Spleen (tissue), 11 donors: ENCODE measurements around the gene SLC41A3. TPM values are rescaled to one million over a fixed set of nuclear protein-coding genes. Genes with fewer than 3 reads are reported as not detected.

Experiments used
- DNase-seq: peaks from one replicate; pipeline ENCODE4 v3.0.0-alpha.2; 2020
- H3K27ac ChIP-seq, 8 donors: fragments of 200-600 bp; sonication (generic) in 7 of 8; 1 replicate in 4 of 8; 2 replicates in 4 of 8; pipeline versions ENCODE4 v1.5.0 to v1.8.0; 2016 to 2021; ENCODE audit warnings: inconsistent platforms in 4 of 8, mild to moderate bottlenecking in 4 of 8, moderate library complexity in 1 of 8
- H3K27me3 ChIP-seq, 7 donors: fragments of 200-600 bp; sonication (generic) in 6 of 7; replicated peaks in 1 of 7; 1 replicate in 4 of 7; 2 replicates in 3 of 7; pipeline versions ENCODE4 v1.5.0 to v1.8.0; 2016 to 2021; ENCODE audit warnings: inconsistent platforms in 3 of 7, mild to moderate bottlenecking in 1 of 7
- H3K36me3 ChIP-seq, 6 donors: fragments of 200-600 bp; sonication (generic) in 5 of 6; 1 replicate in 4 of 6; 2 replicates in 2 of 6; pipeline versions ENCODE4 v1.5.0 to v1.8.0; 2016 to 2021; ENCODE audit warnings: inconsistent platforms in 2 of 6
- H3K4me1 ChIP-seq, 6 donors: fragments of 200-600 bp; sonication (generic) in 5 of 6; 1 replicate in 3 of 6; 2 replicates in 3 of 6; pipeline versions ENCODE4 v1.5.0 to v1.8.0; 2016 to 2021; ENCODE audit warnings: inconsistent platforms in 3 of 6
- H3K4me3 ChIP-seq, 8 donors: fragments of 200-600 bp; sonication (generic) in 7 of 8; 1 replicate in 4 of 8; 2 replicates in 4 of 8; pipeline versions ENCODE4 v1.5.0 to v1.8.0; 2016 to 2021; ENCODE audit warnings: inconsistent platforms in 4 of 8, mild to moderate bottlenecking in 4 of 8, moderate library complexity in 2 of 8
- H3K9me3 ChIP-seq, 8 donors: fragments of 200-600 bp; sonication (generic) in 7 of 8; 1 replicate in 4 of 8; 2 replicates in 4 of 8; pipeline versions ENCODE4 v1.5.0 to v1.8.0; 2016 to 2021; ENCODE audit warnings: inconsistent platforms in 4 of 8
- POLR2A ChIP-seq, 3 donors: fragments of 450-650 bp; IDR thresholded peaks; one replicate each; pipeline ENCODE4 v1.5.1; 2017; ENCODE audit warnings: antibody characterized with exemption in 3 of 3, mild to moderate bottlenecking in 1 of 3
- POLR2AphosphoS5 ChIP-seq, 3 donors: sonication (generic); formaldehyde crosslinking; IDR thresholded peaks; one replicate each; pipeline ENCODE4 v1.5.1; 2017; ENCODE audit warnings: antibody characterized with exemption in 3 of 3
- WGBS, 5 donors: extraction: QIAGEN DNeasy Blood & Tissue Kit in 3 of 5; methylation state at CpG; one replicate each; pipeline versions ENCODE4 v1.1.5 to v1.1.7; 2013 to 2018; 5-methylcytosine and 5-hydroxymethylcytosine counted together
- intact Hi-C: fragments of 100-400 bp; cut with DNase I; formaldehyde crosslinking; loops from one replicate; pipeline ENCODE4 v1.15.0; 2023; ENCODE audit warnings: low total_unique reads
- polyA plus RNA-seq, 3 donors: library from polyadenylated mRNA; stranded (reverse); fragments of 200-250 nt; gene quantifications; one replicate each; pipeline ENCODE4 v1.2.1, GENCODE V29; 2013
- total RNA-seq, 7 donors: library from RNA; depleted of rRNA in 3 of 7; stranded (reverse); fragments of >200 nt in 3 of 7; fragmentation: NEBNext Ultra II Directional in 4 of 7; extraction: Animal tissue kit (Norgen Biotek cat#: 25700) in 4 of 7; gene quantifications; one replicate each; pipeline versions ENCODE4 v1.1.0 to v1.2.1, GENCODE V29; 2016 to 2021
- TF ChIP-seq, protein P1 (sequence below), 11 experiments: fragments of 200-600 bp in 7 of 11; fragments of 450-650 bp in 4 of 11; sonication (generic) in 4 of 11; IDR thresholded peaks in 8 of 11; conservative IDR thresholded peaks in 3 of 11; 1 replicate in 7 of 11; 2 replicates in 4 of 11; pipeline versions ENCODE4 v1.4.0 to v1.8.0; 2016 to 2021; ENCODE audit warnings: antibody characterized with exemption in 11 of 11, inconsistent platforms in 4 of 11, mild to moderate bottlenecking in 1 of 11
- donor health status: healthy with polysubstance abuse.
- donor health status: DM: no; HTN: no; CAD: no; lungs with moderate emphysema.
- donor health status: DM: no; HTN: no; CAD: no.
- donor health status: Bipolar disorder and iron deficiency.
- donor health status: healthy.
- donor health status: DM: no; HTN: no; CAD: no.
- donor health status: DM: yes; HTN: yes; CAD: no.

Gene SLC41A3
- total and polyA plus RNA-seq, 10 donors: 16.3 to 43.7 (median 33.7) TPM

DNA sequence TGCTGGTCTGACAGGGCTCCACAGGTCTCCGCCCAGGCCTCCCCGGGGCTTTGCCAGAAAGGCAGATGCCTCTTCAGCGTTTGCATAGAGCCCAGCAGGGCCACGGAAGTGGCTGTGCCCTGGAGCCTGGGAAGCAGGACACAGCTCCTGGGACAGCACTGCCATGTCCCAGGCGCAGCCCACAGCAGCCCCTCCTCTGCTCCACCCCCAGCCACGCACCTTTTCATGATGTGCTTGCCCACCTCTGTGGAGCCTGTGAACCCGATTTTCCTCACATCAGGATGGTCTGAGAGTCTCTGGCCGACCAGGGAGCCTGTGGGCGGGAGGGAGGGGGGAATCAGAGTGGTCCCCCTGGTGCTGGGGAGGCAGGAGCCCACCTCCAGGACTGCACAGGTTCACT is 33.9 kb upstream of the SLC41A3 start:
- H3K4me3 ChIP-seq: no peak overlapping the region
- intact Hi-C loops: no loop called here
- no peak overlapping the region for H3K27ac ChIP-seq
- WGBS, 5 donors: 76 to 80% (median 78%) methylated on average over 8 to 9 of the region's 9 CpGs
- no peaks in the 10 kb centered on the region for H3K9me3 ChIP-seq
- TF ChIP-seq, protein P1, sequence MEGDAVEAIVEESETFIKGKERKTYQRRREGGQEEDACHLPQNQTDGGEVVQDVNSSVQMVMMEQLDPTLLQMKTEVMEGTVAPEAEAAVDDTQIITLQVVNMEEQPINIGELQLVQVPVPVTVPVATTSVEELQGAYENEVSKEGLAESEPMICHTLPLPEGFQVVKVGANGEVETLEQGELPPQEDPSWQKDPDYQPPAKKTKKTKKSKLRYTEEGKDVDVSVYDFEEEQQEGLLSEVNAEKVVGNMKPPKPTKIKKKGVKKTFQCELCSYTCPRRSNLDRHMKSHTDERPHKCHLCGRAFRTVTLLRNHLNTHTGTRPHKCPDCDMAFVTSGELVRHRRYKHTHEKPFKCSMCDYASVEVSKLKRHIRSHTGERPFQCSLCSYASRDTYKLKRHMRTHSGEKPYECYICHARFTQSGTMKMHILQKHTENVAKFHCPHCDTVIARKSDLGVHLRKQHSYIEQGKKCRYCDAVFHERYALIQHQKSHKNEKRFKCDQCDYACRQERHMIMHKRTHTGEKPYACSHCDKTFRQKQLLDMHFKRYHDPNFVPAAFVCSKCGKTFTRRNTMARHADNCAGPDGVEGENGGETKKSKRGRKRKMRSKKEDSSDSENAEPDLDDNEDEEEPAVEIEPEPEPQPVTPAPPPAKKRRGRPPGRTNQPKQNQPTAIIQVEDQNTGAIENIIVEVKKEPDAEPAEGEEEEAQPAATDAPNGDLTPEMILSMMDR (IDR thresholded peaks at IDR 0.05 in 8 of 11, conservative IDR thresholded peaks at IDR 0.05 in 3 of 11): no peak
- no peaks in the 10 kb centered on the region for H3K36me3 ChIP-seq
- peaks cover 0 to 23% (median 0%) of the 10 kb centered on the region in 7 donors for H3K27me3 ChIP-seq
- peak; percentile 68 for DNase-seq
- H3K4me1 ChIP-seq: no peaks in the 10 kb centered on the region

DNA sequence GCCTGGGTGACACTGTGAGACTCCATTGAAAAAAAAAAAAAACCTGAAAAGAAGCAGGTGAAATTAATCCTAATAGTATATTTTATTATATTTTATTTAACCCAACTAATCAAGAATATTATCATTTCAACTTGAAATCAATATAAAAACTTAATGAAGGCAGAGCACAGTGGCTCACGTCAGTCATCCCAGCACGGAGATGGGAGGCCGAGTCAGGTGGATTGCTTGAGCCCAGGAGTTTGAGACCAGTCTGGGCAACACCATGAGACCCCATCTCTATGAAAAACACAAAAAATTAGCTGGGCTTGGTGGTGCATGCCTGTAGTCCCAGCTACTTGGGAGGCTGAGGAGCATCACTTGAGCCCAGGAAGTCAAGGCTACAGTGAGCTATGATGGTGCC is 33.3 kb upstream of the SLC41A3 start:
- WGBS, 5 donors: 87 to 95% (median 92%) methylated on average over 3 of the region's 3 CpGs
- H3K36me3 ChIP-seq: no peaks in the 10 kb centered on the region
- H3K4me3 ChIP-seq: no peak overlapping the region
- no peak for TF ChIP-seq POLR2AphosphoS5 (IDR thresholded peaks at IDR 0.05)
- no peak for TF ChIP-seq POLR2A (IDR thresholded peaks at IDR 0.05)
- TF ChIP-seq, protein P1 (IDR thresholded peaks at IDR 0.05 in 8 of 11, conservative IDR thresholded peaks at IDR 0.05 in 3 of 11): no peak
- H3K27me3 ChIP-seq: peaks cover 0 to 23% (median 0%) of the 10 kb centered on the region in 7 donors
- no peaks in the 10 kb centered on the region for H3K9me3 ChIP-seq
- peak; percentile 40 for DNase-seq
- H3K4me1 ChIP-seq: no peaks in the 10 kb centered on the region
- H3K27ac ChIP-seq: no peak overlapping the region
- intact Hi-C loops: no loop called here

DNA sequence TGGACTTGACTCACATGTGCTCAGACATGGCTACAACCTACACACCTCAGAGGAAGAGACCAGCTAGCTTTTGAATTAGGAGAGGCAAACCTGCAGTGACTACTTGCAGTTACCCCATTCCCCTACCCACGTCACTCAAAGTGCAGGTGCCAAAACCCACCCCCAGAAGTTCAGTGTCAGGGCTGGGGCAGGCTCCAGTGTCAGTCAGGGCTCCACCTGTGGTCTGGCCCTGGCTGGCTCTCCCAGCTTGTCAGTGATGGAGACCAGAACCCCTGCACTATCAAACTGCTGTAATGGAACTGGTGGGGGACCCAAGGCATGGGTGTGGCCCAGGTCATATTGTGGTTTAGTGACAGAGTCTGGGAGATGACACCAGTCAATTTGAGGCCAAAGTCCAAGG is 32.6 kb upstream of the SLC41A3 start:
- no peak for DNase-seq
- TF ChIP-seq POLR2A (IDR thresholded peaks at IDR 0.05): no peak
- TF ChIP-seq, protein P1 (IDR thresholded peaks at IDR 0.05 in 8 of 11, conservative IDR thresholded peaks at IDR 0.05 in 3 of 11): no peak
- TF ChIP-seq POLR2AphosphoS5 (IDR thresholded peaks at IDR 0.05): no peak
- Histone ChIP-seq H3K27me3 (peaks cover 0 to 19% (median 0%) of the 10 kb centered on the region in 7 donors), H3K36me3 (no peaks in the 10 kb centered on the region), H3K4me3 (no peak overlapping the region), H3K27ac (no peak overlapping the region), H3K9me3 (no peaks in the 10 kb centered on the region), H3K4me1 (no peaks in the 10 kb centered on the region)
- WGBS, 5 donors: 33 to 96% (median 75%) methylated on average over 1 of the region's 1 CpG
- intact Hi-C loops: no loop called here

DNA sequence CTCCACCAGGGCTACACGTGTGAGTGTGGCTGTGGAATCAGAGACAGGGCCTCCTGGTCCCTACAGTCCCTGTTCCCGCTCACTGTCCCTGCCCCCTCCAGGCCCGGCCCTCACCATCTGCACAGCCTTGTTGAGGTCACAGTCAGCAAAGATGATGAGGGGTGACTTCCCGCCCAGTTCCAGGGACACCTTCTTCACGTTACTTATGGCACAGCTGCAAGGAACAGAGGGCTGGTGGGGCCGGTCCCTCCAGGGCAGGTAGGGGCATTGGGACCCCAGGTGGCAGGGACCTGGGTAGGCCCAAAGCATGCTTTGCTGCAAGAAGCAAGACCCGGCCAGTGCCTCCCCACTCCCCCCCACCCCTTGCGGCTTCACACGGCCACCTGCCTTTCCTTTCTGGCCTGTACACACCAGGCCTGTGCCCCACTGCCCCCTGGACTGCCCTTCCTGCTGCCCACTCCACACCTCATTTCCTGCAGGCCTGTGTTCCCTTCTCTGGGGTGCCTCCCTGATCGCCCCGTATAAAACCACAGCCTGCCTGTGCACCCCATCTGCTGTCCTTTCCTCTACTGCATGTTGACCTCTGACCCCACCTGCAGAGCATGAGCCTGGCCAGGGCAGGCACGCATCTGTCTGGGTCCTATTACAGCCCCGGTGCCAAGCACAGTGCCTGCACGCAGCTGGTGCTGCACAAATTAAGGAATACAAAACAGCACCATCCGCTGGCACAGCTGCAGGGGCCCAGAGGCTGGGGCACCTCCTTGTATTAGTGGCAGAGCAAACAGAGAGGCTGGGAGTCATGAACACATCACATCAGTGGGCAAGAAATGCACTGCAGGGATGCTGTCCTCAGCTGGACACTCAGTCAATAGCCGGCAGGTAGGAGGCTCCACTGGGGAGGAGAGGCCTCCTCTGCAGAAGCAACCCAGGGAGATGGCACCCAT is 30.8 kb upstream of the SLC41A3 start:
- H3K4me3 ChIP-seq: no peak overlapping the region
- no peak for TF ChIP-seq POLR2A (IDR thresholded peaks at IDR 0.05)
- TF ChIP-seq, protein P1 (IDR thresholded peaks at IDR 0.05 in 8 of 11, conservative IDR thresholded peaks at IDR 0.05 in 3 of 11): no peak
- no peak for TF ChIP-seq POLR2AphosphoS5 (IDR thresholded peaks at IDR 0.05)
- peak; percentile 66 for DNase-seq
- intact Hi-C loops: no loop called here
- H3K27ac ChIP-seq: no peak overlapping the region
- H3K27me3 ChIP-seq: peaks cover 0 to 18% (median 0%) of the 10 kb centered on the region in 7 donors
- H3K36me3 ChIP-seq: no peaks in the 10 kb centered on the region
- WGBS, 5 donors: 90 to 95% (median 91%) methylated on average over 12 to 16 of the region's 16 CpGs
- H3K4me1 ChIP-seq: no peaks in the 10 kb centered on the region
- no peaks in the 10 kb centered on the region for H3K9me3 ChIP-seq
